GM18951 (cell line): ENCODE data around the gene TREH.

Experiments
- POLR2A ChIP-seq: IDR thresholded peaks from 4 replicates; pipeline ENCODE4 v1.6.1; 2011; ENCODE audit warnings: mild to moderate bottlenecking; ENCODE audit not compliant: insufficient read length, insufficient read depth; ENCODE audit errors: extremely low read depth
- in situ Hi-C: fragments of 300-500 bp; cut with MboI; formaldehyde crosslinking; loops from one replicate; pipeline ENCODE4 v1.12.0; 2022; ENCODE audit warnings: low sequenced_read_pairs, mixed read lengths, inconsistent platforms; ENCODE audit not compliant: unreplicated experiment

Gene TREH

DNA sequence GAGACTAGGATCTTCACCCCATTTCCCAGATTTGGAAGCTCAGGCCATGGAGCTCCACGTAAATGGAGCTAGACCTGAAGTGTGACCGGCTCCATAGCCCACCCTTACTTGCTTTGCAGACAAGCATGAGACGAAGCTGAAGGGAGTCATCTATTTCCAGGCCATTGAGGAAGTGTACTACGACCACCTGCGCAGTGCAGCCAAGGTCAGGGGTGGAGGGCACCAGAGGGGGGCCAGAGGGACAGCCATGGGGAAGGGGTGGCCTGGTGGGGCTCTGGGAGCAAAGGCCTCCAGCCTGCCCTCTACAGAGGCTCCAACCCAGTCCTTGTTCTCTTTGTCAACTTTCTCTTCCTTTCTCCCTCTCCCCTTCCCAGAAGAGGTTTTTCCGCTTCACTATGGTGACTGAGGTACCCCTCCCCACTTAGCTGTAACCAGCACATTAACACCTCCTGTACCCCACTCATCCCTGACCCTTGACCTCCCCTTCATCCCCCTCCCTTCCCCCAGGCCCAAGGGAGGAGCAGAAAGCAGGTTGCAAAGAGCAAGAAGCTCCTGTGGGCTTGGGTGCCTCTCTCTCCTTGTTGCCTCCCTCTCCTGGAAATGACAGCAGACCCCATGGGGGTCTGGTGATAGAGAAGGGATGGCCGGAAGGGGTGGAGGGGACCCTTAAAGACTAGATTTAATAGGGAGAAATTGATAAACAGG lies 23.8 kb downstream of the TREH start:
- in situ Hi-C loops = no loop called here
- TF ChIP-seq POLR2A = no peak

DNA sequence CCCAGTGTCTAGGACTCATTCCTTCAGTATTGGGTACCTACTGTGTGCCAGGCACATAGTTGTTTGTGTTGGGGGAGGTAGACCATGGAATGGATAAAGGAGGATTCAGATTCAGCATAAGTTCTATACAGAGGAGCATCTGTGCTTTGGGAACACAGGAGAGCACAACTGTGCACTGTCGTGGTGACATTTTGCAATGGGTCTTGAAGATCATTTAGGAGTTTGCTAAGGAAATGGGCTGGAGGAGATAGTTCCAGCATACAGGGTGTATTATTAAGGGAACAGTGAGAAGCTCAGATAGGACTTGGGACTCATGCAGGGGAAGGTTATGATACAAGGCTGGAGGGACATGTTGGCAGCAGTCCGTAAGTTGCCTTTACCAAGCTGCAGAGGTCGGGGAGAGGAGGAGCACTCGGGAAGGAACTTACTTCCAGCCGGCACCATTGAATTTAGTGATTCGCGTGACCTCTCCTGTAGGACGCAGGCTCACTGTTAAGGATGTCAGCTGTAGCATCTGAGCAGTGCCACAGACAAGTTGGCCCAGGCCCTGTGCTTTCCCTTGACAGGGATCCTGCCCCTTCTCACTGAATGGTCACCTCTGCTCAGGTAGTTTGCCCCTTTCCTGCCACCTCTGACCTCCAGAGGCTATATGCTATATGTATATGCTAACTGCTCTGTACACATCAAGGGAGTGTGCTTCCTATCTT lies 25.6 kb downstream of the TREH start:
- in situ Hi-C loops = no loop called here
- TF ChIP-seq POLR2A = no peak

DNA sequence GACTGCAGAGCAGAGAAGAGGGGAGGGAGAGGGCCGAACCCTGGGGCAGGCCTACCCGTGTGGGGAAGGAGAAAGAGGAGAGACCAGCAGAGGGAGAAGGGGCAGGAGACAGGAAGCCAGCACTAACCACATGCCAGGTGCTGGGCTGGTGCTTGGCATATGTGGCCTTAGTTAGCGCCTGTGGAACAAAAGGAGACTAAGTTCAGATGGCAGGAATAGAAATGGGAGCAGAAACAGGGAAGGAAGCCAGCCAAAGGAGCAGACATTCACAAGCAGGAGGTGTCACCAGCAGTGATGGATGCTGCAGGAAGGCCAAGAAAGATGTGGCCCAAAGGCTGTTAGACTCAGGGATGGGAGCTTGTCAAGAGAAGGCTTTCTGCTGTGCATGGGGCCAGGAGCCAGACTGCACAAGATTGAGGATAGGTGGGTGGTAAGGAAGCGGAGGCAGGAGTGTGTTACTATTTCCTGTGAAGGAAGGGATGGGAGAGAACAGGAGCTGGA lies 26.7 kb downstream of the TREH start:
- no peak for TF ChIP-seq POLR2A
- in situ Hi-C loops = no loop called here

DNA sequence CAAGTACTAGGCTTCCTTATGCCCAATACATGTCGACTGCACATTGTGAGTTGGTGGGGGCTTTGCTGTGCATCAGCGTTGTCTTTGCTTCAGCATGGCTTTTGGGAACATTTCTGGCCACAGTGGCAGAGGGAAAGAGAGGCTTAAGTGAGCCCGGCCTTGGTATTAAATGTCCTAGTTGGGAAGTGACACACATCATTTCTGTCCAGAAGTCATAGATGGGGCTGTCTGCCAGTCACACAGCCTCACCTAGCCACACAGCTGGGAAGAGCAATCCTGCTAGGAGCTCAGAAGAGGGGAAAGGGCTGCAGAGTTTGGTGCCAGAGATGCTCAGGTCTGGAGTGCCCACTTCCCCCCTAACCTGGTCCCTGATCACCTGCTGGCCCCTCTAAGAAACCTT lies 27.6 kb downstream of the TREH start:
- in situ Hi-C loops = no loop called here
- no peak for TF ChIP-seq POLR2A

DNA sequence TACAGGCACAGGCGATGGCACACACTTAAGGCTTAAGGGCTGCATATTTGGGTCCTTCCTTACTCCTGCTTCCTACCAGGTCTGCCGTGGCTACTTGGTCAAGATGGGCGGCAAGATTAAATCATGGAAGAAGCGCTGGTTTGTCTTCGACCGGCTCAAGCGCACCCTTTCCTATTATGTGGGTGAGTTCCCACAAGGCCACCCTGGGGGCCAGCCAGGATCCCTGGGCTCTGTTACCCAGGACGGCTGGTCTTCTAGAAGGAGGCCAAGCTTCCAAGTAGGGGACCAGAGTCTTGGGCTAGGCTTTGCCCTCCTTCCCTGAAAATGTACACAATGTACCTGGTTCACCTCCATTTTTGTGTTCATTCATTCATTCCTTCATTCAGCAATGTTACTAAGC lies 29.1 kb downstream of the TREH start:
- no peak for TF ChIP-seq POLR2A

DNA sequence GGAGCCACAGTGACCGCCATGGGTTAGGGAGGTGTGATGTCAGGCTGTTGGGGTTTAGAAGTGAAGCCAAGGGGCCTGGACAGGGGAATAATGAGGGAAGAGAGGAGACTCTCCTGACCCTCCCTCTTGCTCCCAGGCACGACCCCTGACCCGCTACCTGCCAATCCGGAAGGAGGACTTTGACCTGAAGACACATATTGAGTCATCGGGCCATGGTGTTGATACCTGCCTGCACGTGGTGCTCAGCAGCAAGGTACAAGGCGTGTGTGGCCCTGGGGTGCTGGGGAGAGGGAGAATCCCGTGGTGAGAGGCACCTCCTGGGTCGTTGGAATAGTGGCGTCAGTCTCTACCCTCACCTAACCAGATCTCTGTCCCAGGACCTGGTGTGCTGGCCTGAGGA lies 29.5 kb downstream of the TREH start:
- TF ChIP-seq POLR2A = no peak
- in situ Hi-C loops = no loop called here

More for the DNA sequence above, 29.1 kb downstream of the TREH start:
- in situ Hi-C loops = no loop called here

DNA sequence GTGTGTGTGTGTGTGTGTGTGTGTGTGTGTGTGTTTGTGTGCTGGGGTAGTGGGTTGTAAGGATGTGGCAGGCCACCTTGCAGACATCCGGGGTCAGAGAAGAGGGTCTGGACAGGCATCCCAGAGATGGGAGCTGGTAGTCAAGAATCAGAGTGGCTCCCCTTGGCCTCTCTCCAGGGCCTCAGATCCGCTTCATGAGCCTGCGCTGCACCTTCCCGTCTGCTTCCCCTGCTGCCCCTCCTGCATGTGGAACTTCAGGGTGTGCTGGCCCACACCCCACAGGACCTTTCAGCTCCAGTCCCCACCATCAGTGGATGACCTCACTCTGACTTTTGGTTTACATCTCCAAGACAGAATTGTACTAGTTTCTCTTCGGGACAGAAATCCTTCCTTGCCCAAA lies 31.2 kb downstream of the TREH start:
- no peak for TF ChIP-seq POLR2A
- in situ Hi-C loops = no loop called here

DNA sequence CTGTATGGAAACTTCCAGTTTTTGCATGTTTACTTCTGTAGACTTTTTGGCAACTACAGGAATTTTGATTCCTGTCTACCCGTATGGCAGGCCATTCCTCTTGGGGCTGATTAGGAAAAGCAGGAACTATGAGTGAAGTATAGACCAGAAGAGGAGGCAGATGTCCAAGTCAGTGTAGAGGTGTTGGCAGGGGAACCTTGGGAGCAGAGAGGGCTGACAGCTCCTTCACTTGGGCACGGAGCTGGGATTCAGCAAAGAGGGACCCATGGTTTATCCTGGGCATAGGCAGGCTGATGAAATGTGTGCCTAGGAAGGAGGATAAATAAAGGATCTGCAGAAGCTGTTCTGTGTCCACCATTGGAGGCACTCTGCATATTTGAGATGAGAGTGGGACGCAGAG lies 33.1 kb downstream of the TREH start:
- in situ Hi-C loops = no loop called here

DNA sequence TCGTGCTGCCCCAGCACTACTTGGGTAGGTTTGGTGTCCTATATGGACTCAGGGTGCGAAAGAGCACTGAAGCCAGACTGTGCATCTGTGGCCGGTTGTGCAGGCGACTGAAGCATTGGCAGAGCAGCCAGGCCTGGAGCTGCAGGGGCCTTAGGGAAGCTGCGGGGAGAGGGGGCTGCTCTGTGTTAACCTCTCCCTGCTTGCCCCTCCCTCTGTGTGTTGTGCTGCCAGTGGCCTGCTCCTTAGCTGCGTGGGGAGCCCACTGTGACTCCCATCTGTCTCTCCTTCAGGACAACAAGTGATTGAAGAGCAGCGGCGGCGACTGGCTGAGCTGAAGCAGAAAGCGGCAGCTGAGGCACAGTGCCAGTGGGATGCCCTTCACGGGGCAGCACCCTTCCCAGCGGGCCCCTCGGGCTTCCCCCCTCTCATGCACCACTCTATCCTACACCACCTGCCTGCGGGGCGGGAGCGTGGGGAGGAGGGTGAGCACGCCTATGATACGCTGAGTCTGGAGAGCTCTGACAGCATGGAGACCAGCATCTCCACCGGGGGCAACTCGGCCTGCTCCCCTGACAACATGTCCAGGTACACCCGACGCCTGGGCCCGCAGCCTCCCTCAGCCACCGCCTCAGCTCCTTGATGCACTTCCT lies 34.3 kb downstream of the TREH start:
- no peak for TF ChIP-seq POLR2A

More for the DNA sequence above, 33.1 kb downstream of the TREH start:
- no peak for TF ChIP-seq POLR2A

DNA sequence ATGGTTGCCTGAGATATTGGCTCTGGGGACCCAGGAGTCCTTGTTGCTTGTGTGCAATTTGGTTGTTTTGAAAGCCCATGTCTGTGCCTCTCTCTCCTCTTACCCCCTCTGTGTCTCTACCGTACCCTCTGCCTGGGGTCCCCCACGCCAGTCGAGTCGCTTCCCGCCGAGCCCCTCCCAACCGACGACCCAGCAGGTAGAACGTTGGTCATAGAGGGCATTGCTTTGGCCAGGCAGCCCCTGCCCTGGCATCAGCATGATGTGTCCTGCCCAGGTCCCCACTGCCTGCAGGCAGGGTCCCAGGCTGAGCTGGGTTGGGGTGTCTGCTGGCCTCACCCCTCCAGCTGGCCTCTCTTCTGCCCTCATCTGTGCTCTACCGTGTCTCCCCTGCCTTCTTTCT lies 35.0 kb downstream of the TREH start:
- in situ Hi-C loops = no loop called here
- no peak for TF ChIP-seq POLR2A

More for the DNA sequence above, 34.3 kb downstream of the TREH start:
- in situ Hi-C loops = no loop called here

DNA sequence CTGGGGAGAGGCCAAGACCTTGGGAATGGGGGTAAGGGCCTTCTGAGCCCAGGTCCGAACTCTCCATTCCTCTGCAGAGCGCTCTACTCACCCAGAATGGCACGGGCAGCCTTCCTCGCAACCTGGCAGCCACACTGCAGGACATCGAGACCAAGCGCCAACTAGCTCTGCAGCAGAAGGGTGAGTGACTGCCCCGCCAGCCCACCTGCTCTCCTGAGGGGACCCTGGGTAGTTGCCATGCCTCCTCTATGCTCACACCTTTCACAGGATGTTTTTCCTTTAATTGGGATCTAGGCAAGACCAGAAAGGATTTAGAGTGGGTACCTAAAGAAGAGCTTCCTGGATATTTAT lies 35.5 kb downstream of the TREH start:
- in situ Hi-C loops = no loop called here
- no peak for TF ChIP-seq POLR2A

DNA sequence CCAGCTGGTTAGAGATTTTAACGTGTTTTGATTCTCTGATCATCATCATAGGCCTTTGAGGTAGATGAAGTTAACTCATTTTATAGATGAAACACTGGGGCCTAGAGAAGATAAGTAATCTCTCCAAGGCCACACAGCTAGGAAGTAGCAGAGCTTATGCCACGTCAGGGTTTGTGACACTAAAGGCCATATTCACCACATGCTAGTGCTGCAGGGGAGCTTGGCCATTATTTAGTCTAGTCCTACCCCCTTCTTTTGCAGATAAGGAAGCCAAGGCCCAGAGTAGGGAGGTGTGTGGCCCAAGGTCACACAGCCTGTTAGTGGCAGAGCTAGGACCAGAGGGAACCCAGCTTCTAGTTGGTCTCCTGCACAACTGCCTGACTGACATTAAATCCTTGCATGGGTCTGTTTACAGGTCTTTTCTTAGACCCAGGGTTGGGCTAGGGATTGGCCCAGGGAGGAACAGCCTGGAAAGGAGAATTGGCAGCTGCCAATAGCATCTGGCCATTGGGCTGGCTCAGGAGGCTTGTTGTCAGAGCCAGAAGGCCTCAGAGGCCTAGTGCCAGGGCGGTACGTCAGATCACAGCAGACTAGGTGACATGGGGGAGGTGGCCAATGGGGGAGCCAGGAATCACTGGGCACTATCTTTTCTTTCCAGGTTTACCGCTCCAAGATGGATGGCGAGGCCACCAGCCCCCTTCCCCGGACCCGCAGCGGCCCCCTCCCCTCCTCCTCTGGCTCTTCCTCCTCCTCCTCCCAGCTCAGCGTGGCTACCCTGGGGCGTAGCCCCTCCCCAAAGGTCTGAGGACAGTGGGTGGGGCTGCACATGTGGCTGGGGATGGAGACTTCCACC lies 36.1 kb downstream of the TREH start:
- TF ChIP-seq POLR2A = no peak
- in situ Hi-C loops = no loop called here
